Panc1 (cell line): ENCODE measurements around the gene PALD1. TPM values are rescaled to one million over a fixed set of nuclear protein-coding genes. Genes with fewer than 3 reads are reported as not detected.

Source experiments
- ATAC-seq: fragments of 200-7000 bp; cut with Tn5 transposase; 2 replicates; pipeline ENCODE4 v1.9.1; 2020; ENCODE audit warnings: mild to moderate bottlenecking, moderate library complexity
- BruUV-seq: library from RNA; stranded (reverse); fragments of 400-500 nt; replicated peaks from 2 replicates; lab custom pipeline; 2021; lab: Mats Ljungman, UMichigan
- CTCF ChIA-PET: fragments of 300-600 bp; sonication (Branson Sonifier 250); formaldehyde crosslinking; loops from one replicate; lab custom pipeline; 2022; ENCODE audit warnings: antibody characterized with exemption; lab: Charles Lee
- POLR2A ChIA-PET: fragments of 300-600 bp; sonication (Branson Sonifier 250); formaldehyde crosslinking; loops from one replicate; lab custom pipeline; 2022; ENCODE audit warnings: antibody characterized with exemption; lab: Charles Lee
- DNase-seq: peaks from one replicate; pipeline ENCODE4 v3.0.0-alpha.2; 2010; ENCODE audit warnings: low read depth, low spot score
- H3K27ac ChIP-seq: 2 replicates; pipeline ENCODE4 v1.5.1; 2011; ENCODE audit warnings: mild to moderate bottlenecking, low read length, inconsistent platforms
- H3K27me3 ChIP-seq: fragments of 200-500 bp; sonication (Bioruptor generic); 2 replicates; pipeline ENCODE4 v1.6.0; 2014; ENCODE audit warnings: low read length, inconsistent platforms; ENCODE audit not compliant: control insufficient read depth, insufficient read depth
- H3K36me3 ChIP-seq: fragments of 200-500 bp; sonication (Bioruptor generic); 2 replicates; pipeline ENCODE4 v1.5.1; 2014; ENCODE audit warnings: inconsistent platforms, mild to moderate bottlenecking, low read length, moderate library complexity; ENCODE audit not compliant: control insufficient read depth, insufficient read depth
- H3K4me1 ChIP-seq: 2 replicates; pipeline ENCODE4 v1.5.1; 2011; ENCODE audit warnings: inconsistent platforms, mild to moderate bottlenecking, low read length, moderate library complexity; ENCODE audit not compliant: control insufficient read depth, insufficient read depth
- H3K4me3 ChIP-seq, 2 experiments: 2 replicates each; pipeline ENCODE4 v1.5.1; 2011 to 2012; ENCODE audit warnings: low read depth in 2 of 2, low read length in 2 of 2, mild to moderate bottlenecking in 2 of 2, inconsistent platforms in 1 of 2, moderate library complexity in 1 of 2
- H3K9me3 ChIP-seq: fragments of 200-500 bp; sonication (Bioruptor generic); 2 replicates; pipeline ENCODE4 v1.5.1; 2014; ENCODE audit warnings: low read depth, mild to moderate bottlenecking, inconsistent platforms, low read length, moderate library complexity; ENCODE audit not compliant: control insufficient read depth, insufficient read depth
- CTCF ChIP-seq: fragments of 450-650 bp; IDR thresholded peaks from 2 replicates; pipeline ENCODE4 v1.5.1; 2017; ENCODE audit warnings: mild to moderate bottlenecking
- POLR2AphosphoS5 ChIP-seq: IDR thresholded peaks from 2 replicates; pipeline ENCODE4 v1.6.1; 2012; ENCODE audit warnings: mild to moderate bottlenecking, low read depth, low read length, moderate library complexity
- REST ChIP-seq, 2 experiments: IDR thresholded peaks; 2 replicates each; pipeline ENCODE4 v1.6.1; 2011 to 2012; ENCODE audit warnings: low read depth in 2 of 2, control low read depth in 1 of 2, low read length in 1 of 2, mild to moderate bottlenecking in 1 of 2, moderate library complexity in 1 of 2; ENCODE audit not compliant: insufficient read depth in 1 of 2
- SIN3A ChIP-seq: IDR thresholded peaks from 2 replicates; pipeline ENCODE4 v1.6.1; 2012; ENCODE audit warnings: low read depth, mild to moderate bottlenecking, low read length, moderate library complexity, borderline replicate concordance; ENCODE audit not compliant: insufficient read depth
- TCF7L2 ChIP-seq: IDR thresholded peaks from 2 replicates; pipeline ENCODE4 v1.6.1; 2011; ENCODE audit warnings: mild to moderate bottlenecking, low read depth, low read length, inconsistent platforms
- in situ Hi-C: cut with HindIII; loops from 2 replicates; pipeline ENCODE4 v1.10.0; 2016; ENCODE audit warnings: low sequenced_read_pairs, low pct_unique_long_range_greater_than_20kb
- intact Hi-C: fragments of 100-400 bp; cut with micrococcal nuclease; formaldehyde crosslinking; loops from one replicate; pipeline ENCODE4 v1.10.0; 2022; ENCODE audit not compliant: unreplicated experiment
- total RNA-seq: library from RNA; stranded (reverse); gene quantifications from one replicate; pipeline ENCODE4 v1.2.1, GENCODE V29; 2021; ENCODE audit not compliant: unreplicated experiment

PALD1 gene
- total RNA-seq, 1 experiment from 2014 or later = 3.0 TPM

GRCh38 chr10:70465278-70465677 is 13.3 kb upstream of the PALD1 start:
- ATAC-seq (no peak), DNase-seq (no peak)
- BruUV-seq = no TSS peak
- Histone ChIP-seq H3K9me3 (no peaks in the 10 kb centered on the region), H3K27me3 (no peaks in the 10 kb centered on the region; the same call in 1 of the 2 replicates), H3K36me3 (no peaks in the 10 kb centered on the region), H3K4me3 (no peak overlapping the region), H3K4me1 (no peaks in the 10 kb centered on the region), H3K27ac (no peak overlapping the region)
- ChIA-PET POLR2A (no interaction called here), CTCF (no interaction called here)
- TF ChIP-seq CTCF (no peak), POLR2AphosphoS5 (no peak), TCF7L2 (no peak), SIN3A (no peak)
- in situ Hi-C loops = no loop called here
- intact Hi-C loops = loop anchor here (10.0 kb wide), 1 partner anchor 420 kb away; the partner anchor contains the start of gene PCBD1

- TF ChIP-seq POLR2AphosphoS5 (no peak), TCF7L2 (no peak), SIN3A (no peak)
- in situ Hi-C loops = no loop called here
- no TSS peak for BruUV-seq
- no peak overlapping the region for H3K4me3 ChIP-seq
- no peaks in the 10 kb centered on the region; the same call in 1 of the 2 replicates for H3K27me3 ChIP-seq
- no peaks in the 10 kb centered on the region for H3K9me3 ChIP-seq
- POLR2A ChIA-PET = no interaction called here
- DNase-seq (no peak), ATAC-seq (no peak)
- CTCF ChIA-PET = interaction anchor here (0.7 kb wide), 1 partner anchor 132 kb away, joined by 3 read pairs; no protein-coding TSS in a partner anchor
- no peak overlapping the region for H3K27ac ChIP-seq
- intact Hi-C loops = loop anchor here (10.0 kb wide), 1 partner anchor 419 kb away; the partner anchor contains the start of gene PCBD1
- no peaks in the 10 kb centered on the region for H3K36me3 ChIP-seq
- H3K4me1 ChIP-seq = no peaks in the 10 kb centered on the region
Measured at GRCh38 chr10:70465832-70466231, 12.7 kb upstream of the PALD1 start.

GRCh38 chr10:70466951-70467350 is 11.6 kb upstream of the PALD1 start:
- CTCF ChIA-PET = no interaction called here
- no peak for DNase-seq

More at GRCh38 chr10:70466951-70467350, 11.6 kb upstream of the PALD1 start:
- in situ Hi-C loops (no loop called here), intact Hi-C loops (loop anchor here (10.0 kb wide), 1 partner anchor 418 kb away; the partner anchor contains the start of gene PCBD1)
- TF ChIP-seq REST (IDR thresholded peaks at IDR 0.05; ENCODE audit: insufficient read depth in 1 of 2, low read depth in 2 of 2, low read length in 1 of 2) (no peak), CTCF (no peak), POLR2AphosphoS5 (no peak), TCF7L2 (no peak), SIN3A (no peak)
- no peaks in the 10 kb centered on the region for H3K4me1 ChIP-seq
- no peaks in the 10 kb centered on the region for H3K9me3 ChIP-seq
- no peak for ATAC-seq
- no peaks in the 10 kb centered on the region for H3K36me3 ChIP-seq
- H3K4me3 ChIP-seq = no peak overlapping the region
- no TSS peak for BruUV-seq
- POLR2A ChIA-PET = no interaction called here
- H3K27ac ChIP-seq = no peak overlapping the region
- H3K27me3 ChIP-seq = no peaks in the 10 kb centered on the region; the same call in 1 of the 2 replicates
